Esophagus (tissue), 2 donors: ENCODE results near the gene LRP5. TPM values are rescaled to one million over a fixed set of nuclear protein-coding genes. Genes with fewer than 3 reads are reported as not detected.
A peak's percentile ranks its signal among the peaks of the same experiment; 100 is the strongest.

Experiments used
- H3K27ac ChIP-seq, 2 donors: one replicate each; pipeline ENCODE4 v1.5.1; 2013; ENCODE audit warnings: low read depth in 2 of 2, mild to moderate bottlenecking in 2 of 2, inconsistent platforms in 1 of 2, low read length in 1 of 2, moderate library complexity in 1 of 2
- H3K27me3 ChIP-seq, 2 donors: one replicate each; pipeline ENCODE4 v1.6.1; 2013; ENCODE audit warnings: low read length in 2 of 2, control low read depth in 1 of 2, mild to moderate bottlenecking in 1 of 2; ENCODE audit not compliant: insufficient read depth in 2 of 2, control insufficient read depth in 1 of 2
- H3K36me3 ChIP-seq, 2 donors: one replicate each; pipeline ENCODE4 v1.6.1; 2013; ENCODE audit warnings: low read length in 1 of 2; ENCODE audit not compliant: control insufficient read depth in 2 of 2, insufficient read depth in 2 of 2
- H3K4me1 ChIP-seq, 2 donors: one replicate each; pipeline ENCODE4 v1.6.1; 2013; ENCODE audit warnings: low read length in 1 of 2; ENCODE audit not compliant: control insufficient read depth in 2 of 2, insufficient read depth in 2 of 2
- H3K4me3 ChIP-seq, 2 donors: one replicate each; pipeline ENCODE4 v1.5.1; 2013; ENCODE audit warnings: low read length in 2 of 2, mild to moderate bottlenecking in 2 of 2, low read depth in 1 of 2, moderate library complexity in 1 of 2
- H3K9me3 ChIP-seq, 2 donors: one replicate each; pipeline ENCODE4 v1.6.1; 2013; ENCODE audit warnings: mild to moderate bottlenecking in 2 of 2, low read depth in 1 of 2, low read length in 1 of 2, moderate library complexity in 1 of 2; ENCODE audit not compliant: control insufficient read depth in 2 of 2, insufficient read depth in 1 of 2
- WGBS, 2 donors: extraction: QIAGEN DNeasy Blood & Tissue Kit; methylation state at CpG; one replicate each; pipeline ENCODE4 v1.1.7; 2013; 5-methylcytosine and 5-hydroxymethylcytosine counted together
- polyA plus RNA-seq, 2 donors: library from polyadenylated mRNA; stranded (reverse); fragments of 200-250 nt; gene quantifications; one replicate each; pipeline ENCODE4 v1.2.3, GENCODE V29; 2013
- donor health status: healthy with polysubstance abuse.
- donor health status: Bipolar disorder and iron deficiency.

The LRP5 gene
- polyA plus RNA-seq, 2 donors, result 16.0 to 24.5 TPM

GRCh38 chr11:68363776-68364175 is 51.4 kb downstream of the LRP5 start:
- H3K4me1 ChIP-seq, result no peaks in the 10 kb centered on the region
- no peak overlapping the region for H3K4me3 ChIP-seq
- H3K27me3 ChIP-seq, result no peaks in the 10 kb centered on the region
- 92 to 94% methylated on average over 20 of the region's 20 CpGs for WGBS, 2 donors
- no peak overlapping the region for H3K27ac ChIP-seq
- H3K36me3 ChIP-seq, result peaks cover 4 to 27% of the 10 kb centered on the region in 2 donors
- H3K9me3 ChIP-seq, result peaks cover under 1 to 3% of the 10 kb centered on the region in 2 donors

GRCh38 chr11:68364581-68364980 is 52.2 kb downstream of the LRP5 start:
- H3K4me3 ChIP-seq, result no peak overlapping the region
- peaks cover 4 to 26% of the 10 kb centered on the region in 2 donors for H3K36me3 ChIP-seq
- H3K27ac ChIP-seq, result no peak overlapping the region
- H3K4me1 ChIP-seq, result no peaks in the 10 kb centered on the region
- no peaks in the 10 kb centered on the region for H3K9me3 ChIP-seq
- no peaks in the 10 kb centered on the region for H3K27me3 ChIP-seq
- WGBS, 2 donors, result 84 to 89% methylated on average over 6 of the region's 6 CpGs

GRCh38 chr11:68365943-68366435 is 53.6 kb downstream of the LRP5 start:
- no peak overlapping the region for H3K4me3 ChIP-seq
- H3K9me3 ChIP-seq, result no peaks in the 10 kb centered on the region
- 87 to 88% methylated on average over 19 of the region's 19 CpGs for WGBS, 2 donors

GRCh38 chr11:68367252-68367651 is 54.9 kb downstream of the LRP5 start:
- no peak overlapping the region for H3K27ac ChIP-seq
- peaks cover 4 to 20% of the 10 kb centered on the region in 2 donors for H3K36me3 ChIP-seq
- H3K4me1 ChIP-seq, result peaks cover 2 to 4% of the 10 kb centered on the region in 2 donors
- H3K9me3 ChIP-seq, result no peaks in the 10 kb centered on the region
- no peak overlapping the region for H3K4me3 ChIP-seq
- no peaks in the 10 kb centered on the region for H3K27me3 ChIP-seq
- 93 to 94% methylated on average over 6 of the region's 6 CpGs for WGBS, 2 donors

More at GRCh38 chr11:68365943-68366435, 53.6 kb downstream of the LRP5 start:
- H3K27me3 ChIP-seq, result no peaks in the 10 kb centered on the region
- no peaks in the 10 kb centered on the region for H3K4me1 ChIP-seq
- H3K36me3 ChIP-seq, result peaks cover 4 to 20% of the 10 kb centered on the region in 2 donors
- no peak overlapping the region for H3K27ac ChIP-seq

GRCh38 chr11:68369756-68370155 is 57.4 kb downstream of the LRP5 start:
- H3K4me3 ChIP-seq, result no peak overlapping the region
- peak overlapping the region in 1 of 2 donors; percentile 63 for H3K27ac ChIP-seq
- no peaks in the 10 kb centered on the region for H3K27me3 ChIP-seq
- peaks cover 4 to 14% of the 10 kb centered on the region in 2 donors for H3K36me3 ChIP-seq
- WGBS, 2 donors, result 91 to 92% methylated on average over 8 of the region's 8 CpGs
- no peaks in the 10 kb centered on the region for H3K9me3 ChIP-seq
- H3K4me1 ChIP-seq, result peaks cover 3 to 4% of the 10 kb centered on the region in 2 donors

- H3K4me1 ChIP-seq, result peaks cover 3 to 7% of the 10 kb centered on the region in 2 donors
- H3K4me3 ChIP-seq, result no peak overlapping the region
- 51 to 59% methylated on average over 23 of the region's 23 CpGs for WGBS, 2 donors
- peak overlapping the region; percentile 60 to 63 for H3K27ac ChIP-seq
- H3K36me3 ChIP-seq, result peaks cover 4 to 11% of the 10 kb centered on the region in 2 donors
- H3K27me3 ChIP-seq, result no peaks in the 10 kb centered on the region
- H3K9me3 ChIP-seq, result no peaks in the 10 kb centered on the region
Observed at GRCh38 chr11:68370211-68371111, 58.1 kb downstream of the LRP5 start.

- Histone ChIP-seq H3K4me1 (peaks cover 3 to 7% of the 10 kb centered on the region in 2 donors), H3K9me3 (no peaks in the 10 kb centered on the region), H3K36me3 (peaks cover 4 to 10% of the 10 kb centered on the region in 2 donors), H3K4me3 (no peak overlapping the region), H3K27me3 (no peaks in the 10 kb centered on the region), H3K27ac (peak overlapping the region; percentile 60 to 63)
- WGBS, 2 donors, result 85 to 88% methylated on average over 35 of the region's 35 CpGs
Observed at GRCh38 chr11:68371171-68372041, 59.0 kb downstream of the LRP5 start.

GRCh38 chr11:68372114-68372513 is 59.7 kb downstream of the LRP5 start:
- Histone ChIP-seq H3K36me3 (peaks cover 0 to 5% of the 10 kb centered on the region in 2 donors), H3K27me3 (no peaks in the 10 kb centered on the region), H3K9me3 (no peaks in the 10 kb centered on the region), H3K4me3 (no peak overlapping the region), H3K27ac (peak overlapping the region in 1 of 2 donors; percentile 18), H3K4me1 (peaks cover 3 to 7% of the 10 kb centered on the region in 2 donors)
- 83 to 84% methylated on average over 21 of the region's 21 CpGs for WGBS, 2 donors

GRCh38 chr11:68372625-68373024 is 60.2 kb downstream of the LRP5 start:
- no peaks in the 10 kb centered on the region for H3K27me3 ChIP-seq
- H3K4me1 ChIP-seq, result peaks cover 3 to 7% of the 10 kb centered on the region in 2 donors
- 68 to 78% methylated on average over 15 of the region's 15 CpGs for WGBS, 2 donors
- no peaks in the 10 kb centered on the region for H3K9me3 ChIP-seq
- H3K27ac ChIP-seq, result peak overlapping the region in 1 of 2 donors; percentile 76
- H3K4me3 ChIP-seq, result no peak overlapping the region
- H3K36me3 ChIP-seq, result no peaks in the 10 kb centered on the region
